GM23248 (cell line): ENCODE results near the gene TMEM38B.

Source experiments
- EZH2 ChIP-seq: fragments of 200-600 bp; sonication (generic); IDR thresholded peaks from 2 replicates; pipeline ENCODE4 v1.6.1; 2018; ENCODE audit warnings: antibody characterized with exemption, mild to moderate bottlenecking; ENCODE audit not compliant: insufficient read depth, poor library complexity, severe bottlenecking
- EZH2phosphoT487 ChIP-seq: fragments of 200-600 bp; sonication (generic); IDR thresholded peaks from 2 replicates; pipeline ENCODE4 v1.6.1; 2018; ENCODE audit warnings: antibody characterized with exemption, moderate library complexity, mild to moderate bottlenecking, low read depth; ENCODE audit not compliant: insufficient read depth

GRCh38 chr9:105676351-105676923, 17.9 kb upstream of the TMEM38B start:
- TF ChIP-seq EZH2 (no peak), EZH2phosphoT487 (no peak)
